Measurements from ENCODE around the gene PHACTR1. TPM values are rescaled to one million over a fixed set of nuclear protein-coding genes. Genes with fewer than 3 reads are reported as not detected.

The PHACTR1 gene
- total and polyA plus RNA-seq, 2 of the 4 experiments (the other 2 are of a cell fraction): not detected

DNA sequence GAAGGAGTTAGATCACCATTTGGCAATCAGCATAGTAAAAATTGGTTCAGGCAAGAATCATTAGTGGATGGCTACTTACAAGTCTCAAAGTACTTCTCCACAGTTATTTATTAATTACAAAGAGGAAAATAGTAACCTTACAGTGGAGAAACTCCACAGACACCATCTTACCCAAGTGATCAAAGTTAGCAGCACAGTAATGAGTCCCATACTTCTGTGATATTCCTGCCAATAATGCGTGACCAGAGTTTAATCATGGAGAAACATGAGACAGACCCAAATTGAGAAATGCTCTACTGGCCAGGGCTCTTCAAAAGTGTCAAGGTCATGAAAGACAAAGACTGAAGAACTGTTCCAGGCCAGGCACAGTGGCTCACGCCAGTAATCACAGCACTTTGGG is 602.3 kb downstream of the PHACTR1 start:
- H2AK9ac ChIP-seq (replicated peaks; ENCODE audit: low read depth, low read length, poor library complexity): no peak overlapping the region
- H3K4me3 ChIP-seq (ENCODE audit: insufficient read depth, low read depth, low read length): no peak overlapping the region
- peaks cover 4% of the 10 kb centered on the region for H3K9me1 ChIP-seq (ENCODE audit: insufficient read depth, low read length)
- H3K4me2 ChIP-seq (ENCODE audit: low read depth, low read length): no peak overlapping the region
- intact Hi-C loops (cut with micrococcal nuclease) (no loop called here), dilution Hi-C loops (cut with HindIII; ENCODE audit: low sequenced_read_pairs, unreplicated experiment) (no loop called here), in situ Hi-C loops (cut with MboI; ENCODE audit: low sequenced_read_pairs) (no loop called here)
- no peak overlapping the region for H3K27ac ChIP-seq (ENCODE audit: insufficient read depth, low read length)
- no peak overlapping the region for H4K8ac ChIP-seq (ENCODE audit: low read depth in 2 of 2, low read length in 2 of 2)
- no peak overlapping the region for H3K18ac ChIP-seq (ENCODE audit: low read depth, low read length)
- no peak overlapping the region for H2AK5ac ChIP-seq (ENCODE audit: low read depth, low read length)
- no peak overlapping the region for H3K56ac ChIP-seq (ENCODE audit: extremely low read depth, insufficient read depth, low read length)
- H2BK15ac ChIP-seq (ENCODE audit: low read depth, low read length): no peak overlapping the region
- no peak overlapping the region for H4K5ac ChIP-seq (ENCODE audit: low read depth, low read length)
- H3K27me3 ChIP-seq (ENCODE audit: control insufficient read depth, insufficient read depth, low read length): no peaks in the 10 kb centered on the region
- H3K4me1 ChIP-seq (ENCODE audit: control insufficient read depth, insufficient read depth, low read length): no peaks in the 10 kb centered on the region
- ChIA-PET POLR2A (ENCODE audit: unreplicated experiment) (no interaction called here), CTCF (no interaction called here)
- H4K91ac ChIP-seq (ENCODE audit: insufficient read depth, low read depth, low read length): no peak overlapping the region
- ATAC-seq (ENCODE audit: low read depth): no peak
- TF ChIP-seq POLR2A (IDR thresholded peaks at IDR 0.05; ENCODE audit: low read depth, low read length): no peak
- no peak for TF ChIP-seq RAD21 (IDR thresholded peaks at IDR 0.05; ENCODE audit: low read length)
- TF ChIP-seq MXI1 (IDR thresholded peaks at IDR 0.05; ENCODE audit: borderline replicate concordance, low read depth, low read length): no peak
- TF ChIP-seq MAFK (IDR thresholded peaks at IDR 0.05; ENCODE audit: low read depth, low read length): no peak
- TF ChIP-seq, protein P1, sequence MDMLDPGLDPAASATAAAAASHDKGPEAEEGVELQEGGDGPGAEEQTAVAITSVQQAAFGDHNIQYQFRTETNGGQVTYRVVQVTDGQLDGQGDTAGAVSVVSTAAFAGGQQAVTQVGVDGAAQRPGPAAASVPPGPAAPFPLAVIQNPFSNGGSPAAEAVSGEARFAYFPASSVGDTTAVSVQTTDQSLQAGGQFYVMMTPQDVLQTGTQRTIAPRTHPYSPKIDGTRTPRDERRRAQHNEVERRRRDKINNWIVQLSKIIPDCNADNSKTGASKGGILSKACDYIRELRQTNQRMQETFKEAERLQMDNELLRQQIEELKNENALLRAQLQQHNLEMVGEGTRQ (IDR thresholded peaks at IDR 0.05; ENCODE audit: low read depth, low read length): no peak
- TF ChIP-seq, protein P2, sequence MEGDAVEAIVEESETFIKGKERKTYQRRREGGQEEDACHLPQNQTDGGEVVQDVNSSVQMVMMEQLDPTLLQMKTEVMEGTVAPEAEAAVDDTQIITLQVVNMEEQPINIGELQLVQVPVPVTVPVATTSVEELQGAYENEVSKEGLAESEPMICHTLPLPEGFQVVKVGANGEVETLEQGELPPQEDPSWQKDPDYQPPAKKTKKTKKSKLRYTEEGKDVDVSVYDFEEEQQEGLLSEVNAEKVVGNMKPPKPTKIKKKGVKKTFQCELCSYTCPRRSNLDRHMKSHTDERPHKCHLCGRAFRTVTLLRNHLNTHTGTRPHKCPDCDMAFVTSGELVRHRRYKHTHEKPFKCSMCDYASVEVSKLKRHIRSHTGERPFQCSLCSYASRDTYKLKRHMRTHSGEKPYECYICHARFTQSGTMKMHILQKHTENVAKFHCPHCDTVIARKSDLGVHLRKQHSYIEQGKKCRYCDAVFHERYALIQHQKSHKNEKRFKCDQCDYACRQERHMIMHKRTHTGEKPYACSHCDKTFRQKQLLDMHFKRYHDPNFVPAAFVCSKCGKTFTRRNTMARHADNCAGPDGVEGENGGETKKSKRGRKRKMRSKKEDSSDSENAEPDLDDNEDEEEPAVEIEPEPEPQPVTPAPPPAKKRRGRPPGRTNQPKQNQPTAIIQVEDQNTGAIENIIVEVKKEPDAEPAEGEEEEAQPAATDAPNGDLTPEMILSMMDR (conservative IDR thresholded peaks at IDR 0.05; ENCODE audit: low read depth, low read length): no peak
- TF ChIP-seq BHLHE40 (IDR thresholded peaks at IDR 0.05; ENCODE audit: low read depth, low read length): no peak
- no peak for TF ChIP-seq FOS (IDR thresholded peaks at IDR 0.05; ENCODE audit: low read depth, low read length)
- TF ChIP-seq SMC3 (IDR thresholded peaks at IDR 0.05; ENCODE audit: low read depth, low read length): no peak
- TF ChIP-seq MAZ (IDR thresholded peaks at IDR 0.05; ENCODE audit: borderline replicate concordance, low read depth, low read length): no peak
- TF ChIP-seq RFX5 (IDR thresholded peaks at IDR 0.05; ENCODE audit: low read depth, low read length): no peak
- no peak for TF ChIP-seq CHD1 (IDR thresholded peaks at IDR 0.05; ENCODE audit: low read depth, low read length)
- TF ChIP-seq, protein P3, sequence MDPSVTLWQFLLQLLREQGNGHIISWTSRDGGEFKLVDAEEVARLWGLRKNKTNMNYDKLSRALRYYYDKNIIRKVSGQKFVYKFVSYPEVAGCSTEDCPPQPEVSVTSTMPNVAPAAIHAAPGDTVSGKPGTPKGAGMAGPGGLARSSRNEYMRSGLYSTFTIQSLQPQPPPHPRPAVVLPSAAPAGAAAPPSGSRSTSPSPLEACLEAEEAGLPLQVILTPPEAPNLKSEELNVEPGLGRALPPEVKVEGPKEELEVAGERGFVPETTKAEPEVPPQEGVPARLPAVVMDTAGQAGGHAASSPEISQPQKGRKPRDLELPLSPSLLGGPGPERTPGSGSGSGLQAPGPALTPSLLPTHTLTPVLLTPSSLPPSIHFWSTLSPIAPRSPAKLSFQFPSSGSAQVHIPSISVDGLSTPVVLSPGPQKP (IDR thresholded peaks at IDR 0.05; ENCODE audit: borderline replicate concordance, low read depth, low read length): no peak
- no peak for TF ChIP-seq CEBPB (IDR thresholded peaks at IDR 0.05; ENCODE audit: low read depth, low read length)
- TF ChIP-seq RCOR1 (IDR thresholded peaks at IDR 0.05; ENCODE audit: insufficient replicate concordance, low read length): no peak
- TF ChIP-seq NFE2L2 (IDR thresholded peaks at IDR 0.05; ENCODE audit: low read depth, low read length): no peak
- no CpG with 5 or more reads among the region's 2 CpGs for WGBS, 2 experiments (ENCODE audit: extremely low coverage in 2 of 2, insufficient read length in 1 of 2)
- no peaks in the 10 kb centered on the region; a peak in 1 of 4 replicates for H3K79me1 ChIP-seq (ENCODE audit: low read depth in 1 of 2, low read length in 2 of 2)
- no peak overlapping the region for H3K4ac ChIP-seq (ENCODE audit: low read depth, low read length)
- no peak for DNase-seq
- peaks cover 45% of the 10 kb centered on the region for H3K36me3 ChIP-seq (ENCODE audit: control insufficient read depth, insufficient read depth, low read length)
- H3K9ac ChIP-seq (ENCODE audit: low read depth, low read length): no peak overlapping the region
- H3K9me3 ChIP-seq (ENCODE audit: control insufficient read depth, insufficient read depth, low read length): no peaks in the 10 kb centered on the region
- no TSS peak for BruUV-seq (replicated peaks)
- no peak overlapping the region for H3K23ac ChIP-seq (ENCODE audit: low read depth, low read length)
- H2AFZ ChIP-seq (replicated peaks; ENCODE audit: low read length, poor library complexity): no peak overlapping the region
- no peaks in the 10 kb centered on the region for H4K20me1 ChIP-seq (ENCODE audit: insufficient read depth, low read length)
- H2BK5ac ChIP-seq (ENCODE audit: low read depth, low read length, poor library complexity, severe bottlenecking): no peak overlapping the region
- no peak overlapping the region for H2BK120ac ChIP-seq (ENCODE audit: low read depth, low read length)
- H2BK20ac ChIP-seq (ENCODE audit: low read depth, low read length): no peak overlapping the region
- H3K14ac ChIP-seq (replicated peaks; ENCODE audit: low read depth, low read length): no peak overlapping the region
